Measurements from ENCODE around the gene TTK.
"Not testable (repeated sequence)": the region's sequence is repeated elsewhere in the genome, so short reads cannot be mapped to it uniquely, and the experiment has no call there.

The TTK gene

DNA sequence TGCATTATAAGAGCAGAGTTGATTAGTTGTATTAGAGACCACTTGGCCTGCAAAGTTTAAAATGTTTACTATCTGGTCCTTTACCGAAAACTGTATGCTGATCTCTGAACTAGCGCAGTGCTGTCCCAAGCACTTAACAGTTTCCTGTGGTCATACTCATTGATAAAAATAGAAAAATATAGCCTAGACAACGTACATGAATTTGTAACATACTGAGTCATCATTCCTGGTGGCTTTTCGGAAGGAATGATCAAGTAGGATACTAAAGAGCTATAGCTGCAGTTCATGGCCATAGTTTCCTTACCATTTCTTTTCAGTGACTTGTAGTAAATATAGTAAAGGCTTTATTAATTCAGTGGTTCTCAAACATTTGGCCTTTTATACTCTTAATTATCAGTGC is 18.4 kb downstream of the TTK start:
- DNase-seq, result no peak

- no peak for DNase-seq
Observed at GRCh38 chr6:80028589-80028988, 24.1 kb downstream of the TTK start.

- DNase-seq, result no peak
Observed at GRCh38 chr6:80029470-80029869, 25.0 kb downstream of the TTK start.

GRCh38 chr6:80048220-80048619 is 43.8 kb downstream of the TTK start:
- DNase-seq, result not testable (repeated sequence)

GRCh38 chr6:80060774-80061173 is 56.3 kb downstream of the TTK start:
- DNase-seq, result no peak

GRCh38 chr6:80068146-80068545 is 63.7 kb downstream of the TTK start:
- DNase-seq, result not testable (repeated sequence)

DNA sequence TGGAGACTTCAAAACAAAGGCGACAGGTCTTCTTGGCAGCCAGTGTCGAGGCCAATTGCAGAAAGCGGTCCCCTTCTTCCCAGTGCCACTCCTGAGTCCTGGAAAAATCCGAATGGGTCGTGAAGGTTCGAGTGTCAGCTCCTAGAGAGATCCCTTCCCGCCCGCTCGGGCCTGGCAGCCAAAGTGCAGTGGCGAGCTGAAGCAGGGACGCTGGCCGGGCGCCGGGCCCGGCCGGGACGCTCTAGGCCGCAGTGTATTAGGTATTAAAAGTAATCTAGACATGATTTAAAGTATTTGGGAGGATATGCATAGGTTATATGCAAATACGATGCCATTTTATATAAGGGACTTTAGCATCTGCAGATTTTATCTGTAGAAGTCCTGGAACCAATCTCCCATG is 66.0 kb downstream of the TTK start:
- not testable (repeated sequence) for DNase-seq

DNA sequence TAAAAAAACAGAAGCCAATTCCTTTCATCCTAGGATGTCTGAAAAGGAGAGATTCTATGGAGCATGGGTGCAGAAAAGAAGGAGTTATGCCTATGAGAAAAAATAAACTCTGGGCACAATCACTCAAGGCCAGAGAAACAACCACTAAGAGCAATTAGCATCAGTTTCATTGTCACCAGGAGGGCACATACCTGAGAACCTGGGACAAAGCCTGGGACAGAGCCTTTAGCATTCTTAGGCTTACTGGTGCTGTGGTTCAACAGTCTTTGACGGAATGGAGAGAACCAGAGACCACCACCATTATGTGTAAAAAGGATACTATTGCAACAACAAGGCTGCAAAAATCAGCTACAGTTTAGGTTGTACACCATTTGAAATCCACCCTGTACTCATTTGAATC is 72.6 kb downstream of the TTK start:
- no peak for DNase-seq

DNA sequence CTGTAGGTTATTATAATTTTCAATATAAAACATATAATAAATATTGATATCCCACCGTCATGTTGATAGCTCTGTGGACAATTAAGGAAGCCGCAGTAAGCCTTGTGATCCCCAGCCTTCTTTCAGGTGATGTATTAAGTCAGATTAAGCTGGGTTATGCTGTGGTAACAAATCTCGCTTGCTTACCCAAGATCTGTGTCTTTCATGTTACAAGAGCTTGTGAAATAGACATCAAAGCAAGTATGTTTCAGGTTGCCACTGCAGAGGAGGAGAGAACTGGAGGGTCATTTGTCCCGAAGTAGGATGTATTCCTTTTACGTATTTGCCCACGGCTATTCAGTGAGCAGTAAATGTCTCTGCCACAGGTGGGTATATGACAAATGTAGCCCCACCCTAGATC is 84.2 kb downstream of the TTK start:
- DNase-seq, result no peak

DNA sequence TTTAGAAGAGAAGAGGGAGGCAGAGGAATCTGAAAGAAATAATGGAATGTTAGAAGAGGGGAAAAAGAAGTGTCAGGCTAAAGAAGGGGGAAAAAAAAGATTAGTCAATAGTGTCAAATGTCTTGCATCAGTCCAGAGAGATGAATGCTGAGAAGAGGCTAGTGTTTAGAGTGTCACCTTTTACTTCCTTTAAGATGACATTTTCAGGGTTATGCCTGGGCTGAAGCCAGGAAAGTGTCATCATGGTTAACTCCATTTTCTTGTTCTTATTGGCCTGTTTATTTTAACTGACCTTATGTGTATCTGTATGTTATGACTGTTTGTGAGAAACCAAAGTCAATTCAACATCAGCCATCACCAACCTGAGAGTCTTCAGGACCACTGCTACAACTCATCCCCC is 87.1 kb downstream of the TTK start:
- no peak for DNase-seq
